ENCODE measurements around the gene NTN1. TPM values are rescaled to one million over a fixed set of nuclear protein-coding genes. Genes with fewer than 3 reads are reported as not detected.

The NTN1 gene
- total and polyA plus RNA-seq, 7 experiments from 2014 or later: 0.07 to 0.12 (median 0.11) TPM; not detected in 4

DNA sequence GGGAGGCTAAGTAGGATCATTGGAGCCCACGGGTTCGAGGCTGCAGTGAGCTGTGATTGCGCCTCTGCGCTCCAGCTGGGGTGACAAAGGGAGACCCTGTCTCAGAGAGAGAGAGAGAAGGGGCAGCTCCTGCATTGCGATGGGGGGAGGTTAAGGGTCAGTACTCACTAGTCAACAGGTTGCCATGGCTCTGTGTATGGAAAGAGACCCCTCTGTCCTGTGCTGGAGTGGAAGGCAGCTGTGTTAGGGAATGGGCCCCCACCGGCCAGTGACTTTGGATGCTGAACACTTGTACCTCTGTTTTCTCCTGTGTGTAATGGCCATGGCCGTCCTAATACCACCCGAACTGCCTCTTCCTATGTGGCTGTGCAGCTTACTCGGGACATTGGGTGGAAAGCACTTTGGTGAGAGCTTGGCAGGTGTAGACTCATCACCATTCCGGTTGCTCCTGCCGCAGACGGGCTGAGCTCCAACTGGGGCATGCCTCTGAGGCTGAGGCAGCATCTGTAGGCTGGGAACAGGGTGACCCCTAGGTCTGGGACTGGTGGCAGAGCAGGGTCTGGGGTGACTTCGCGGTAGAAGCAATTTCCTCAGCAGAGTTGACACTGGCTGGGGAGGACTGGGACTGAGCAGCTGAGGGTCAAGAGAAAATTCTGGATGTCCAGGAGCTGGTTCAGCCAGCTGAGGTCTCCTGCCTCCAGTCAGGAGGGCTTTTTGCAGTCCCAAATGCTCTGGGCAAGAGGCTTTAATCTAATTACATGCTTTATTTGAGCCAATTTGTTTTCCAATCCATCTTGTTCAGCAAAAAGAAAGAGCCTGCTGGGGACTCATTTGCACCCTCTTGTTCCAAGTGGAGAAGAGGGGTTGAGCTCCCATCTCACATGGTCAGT lies 184.5 kb downstream of the NTN1 start:
- Mint-ChIP-seq H3K9me3 (no peaks in the 10 kb centered on the region), H3K4me3 (no peak overlapping the region), H3K4me1 (peaks cover 0 to 10% (median 6%) of the 10 kb centered on the region in 7 donors), H3K36me3 (no peaks in the 10 kb centered on the region), H3K27me3 (peaks cover 0 to 7% (median 0%) of the 10 kb centered on the region in 5 donors), H3K27ac (no peak overlapping the region)
- Histone ChIP-seq H3K27ac (ENCODE audit: low read depth, low read length) (no peak overlapping the region), H3K36me3 (ENCODE audit: control insufficient read depth in 2 of 3, insufficient read depth in 3 of 3, low read length in 3 of 3) (no peaks in the 10 kb centered on the region), H3K9me3 (ENCODE audit: control insufficient read depth in 2 of 3, low read length in 3 of 3) (no peaks in the 10 kb centered on the region), H3K4me1 (ENCODE audit: control insufficient read depth in 2 of 2, insufficient read depth in 2 of 2, low read length in 2 of 2) (no peaks in the 10 kb centered on the region), H3K27me3 (ENCODE audit: control insufficient read depth in 2 of 2, insufficient read depth in 2 of 2, low read length in 2 of 2) (no peaks in the 10 kb centered on the region), H3K4me3 (ENCODE audit: low read length) (no peak overlapping the region)
- DNase-seq: no peak
- no peak for ATAC-seq
- ChIA-PET CTCF (no interaction called here), POLR2A (no interaction called here)
- intact Hi-C loops (cut with micrococcal nuclease): no loop called here

DNA sequence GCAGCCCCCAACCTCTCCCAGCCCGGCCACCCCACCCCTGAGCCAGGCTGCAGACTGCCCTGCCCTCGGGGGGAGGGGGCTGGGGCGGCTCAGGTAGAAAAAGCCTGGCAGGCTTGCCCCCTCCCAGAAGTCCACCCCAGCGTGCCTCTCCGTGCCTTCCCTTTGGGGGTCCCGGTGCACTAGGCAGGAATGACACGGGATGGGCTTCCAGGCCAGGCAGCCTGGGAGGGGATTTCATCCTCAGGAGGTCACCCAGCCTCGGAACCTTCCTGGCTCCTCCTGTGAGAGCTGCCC lies 185.0 kb downstream of the NTN1 start:
- no peaks in the 10 kb centered on the region for H3K9me3 ChIP-seq (ENCODE audit: control insufficient read depth in 2 of 3, low read length in 3 of 3)
- DNase-seq (no peak), ATAC-seq (no peak)
- H3K27ac Mint-ChIP-seq: no peak overlapping the region
- CTCF ChIA-PET: no interaction called here
- POLR2A ChIA-PET: no interaction called here
- no peaks in the 10 kb centered on the region for H3K9me3 Mint-ChIP-seq
- no peaks in the 10 kb centered on the region for H3K36me3 Mint-ChIP-seq
- intact Hi-C loops (cut with micrococcal nuclease): no loop called here
- H3K27ac ChIP-seq (ENCODE audit: low read depth, low read length): no peak overlapping the region
- H3K27me3 ChIP-seq (ENCODE audit: control insufficient read depth in 2 of 2, insufficient read depth in 2 of 2, low read length in 2 of 2): no peaks in the 10 kb centered on the region
- H3K27me3 Mint-ChIP-seq: peaks cover 0 to 7% (median 0%) of the 10 kb centered on the region in 5 donors
- no peak overlapping the region for H3K4me3 ChIP-seq (ENCODE audit: low read length)
- H3K4me3 Mint-ChIP-seq: no peak overlapping the region
- no peaks in the 10 kb centered on the region for H3K4me1 ChIP-seq (ENCODE audit: control insufficient read depth in 2 of 2, insufficient read depth in 2 of 2, low read length in 2 of 2)
- H3K36me3 ChIP-seq (ENCODE audit: control insufficient read depth in 2 of 3, insufficient read depth in 3 of 3, low read length in 3 of 3): no peaks in the 10 kb centered on the region
- peaks cover 0 to 14% (median 6%) of the 10 kb centered on the region in 7 donors for H3K4me1 Mint-ChIP-seq

DNA sequence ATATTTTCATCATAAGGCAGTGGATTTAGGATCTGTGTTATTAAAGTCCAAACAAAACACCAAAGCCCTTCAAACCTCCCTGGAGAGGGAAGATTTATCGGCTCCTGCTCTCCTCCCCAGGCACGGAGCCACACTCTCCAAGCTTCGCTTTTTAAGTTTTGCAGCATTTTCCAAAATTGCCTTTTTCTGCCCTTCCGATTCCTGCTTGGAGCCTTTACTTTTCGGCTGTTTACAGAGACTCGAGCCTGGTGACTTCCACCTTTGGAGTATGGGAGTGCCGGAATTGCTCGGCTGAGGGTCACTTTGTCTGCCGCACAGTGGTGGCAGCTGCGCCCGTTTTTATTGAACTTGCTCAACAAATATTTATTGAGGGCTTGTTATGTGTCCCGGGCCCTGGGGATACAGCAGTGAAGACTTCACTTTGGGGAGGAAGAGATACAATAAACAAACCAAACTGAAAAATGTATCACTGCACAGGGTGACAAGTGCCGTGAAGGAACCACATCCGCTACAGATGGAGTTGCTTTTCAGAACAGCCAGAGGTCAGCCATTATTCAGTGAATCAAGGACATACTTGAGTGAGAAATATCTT lies 185.5 kb downstream of the NTN1 start:
- H3K4me1 ChIP-seq (ENCODE audit: control insufficient read depth in 2 of 2, insufficient read depth in 2 of 2, low read length in 2 of 2): no peaks in the 10 kb centered on the region
- no peaks in the 10 kb centered on the region for H3K36me3 ChIP-seq (ENCODE audit: control insufficient read depth in 2 of 3, insufficient read depth in 3 of 3, low read length in 3 of 3)
- no peaks in the 10 kb centered on the region for H3K9me3 ChIP-seq (ENCODE audit: control insufficient read depth in 2 of 3, low read length in 3 of 3)
- Mint-ChIP-seq H3K27me3 (peaks cover 0 to 4% (median 0%) of the 10 kb centered on the region in 5 donors), H3K4me3 (no peak overlapping the region), H3K9me3 (no peaks in the 10 kb centered on the region), H3K36me3 (no peaks in the 10 kb centered on the region), H3K27ac (no peak overlapping the region), H3K4me1 (peaks cover 0 to 19% (median 6%) of the 10 kb centered on the region in 7 donors)
- ATAC-seq (no peak), DNase-seq (no peak)
- ChIA-PET CTCF (no interaction called here), POLR2A (no interaction called here)
- no peak overlapping the region for H3K27ac ChIP-seq (ENCODE audit: low read depth, low read length)
- intact Hi-C loops (cut with micrococcal nuclease): no loop called here
- no peak overlapping the region for H3K4me3 ChIP-seq (ENCODE audit: low read length)
- no peaks in the 10 kb centered on the region for H3K27me3 ChIP-seq (ENCODE audit: control insufficient read depth in 2 of 2, insufficient read depth in 2 of 2, low read length in 2 of 2)

DNA sequence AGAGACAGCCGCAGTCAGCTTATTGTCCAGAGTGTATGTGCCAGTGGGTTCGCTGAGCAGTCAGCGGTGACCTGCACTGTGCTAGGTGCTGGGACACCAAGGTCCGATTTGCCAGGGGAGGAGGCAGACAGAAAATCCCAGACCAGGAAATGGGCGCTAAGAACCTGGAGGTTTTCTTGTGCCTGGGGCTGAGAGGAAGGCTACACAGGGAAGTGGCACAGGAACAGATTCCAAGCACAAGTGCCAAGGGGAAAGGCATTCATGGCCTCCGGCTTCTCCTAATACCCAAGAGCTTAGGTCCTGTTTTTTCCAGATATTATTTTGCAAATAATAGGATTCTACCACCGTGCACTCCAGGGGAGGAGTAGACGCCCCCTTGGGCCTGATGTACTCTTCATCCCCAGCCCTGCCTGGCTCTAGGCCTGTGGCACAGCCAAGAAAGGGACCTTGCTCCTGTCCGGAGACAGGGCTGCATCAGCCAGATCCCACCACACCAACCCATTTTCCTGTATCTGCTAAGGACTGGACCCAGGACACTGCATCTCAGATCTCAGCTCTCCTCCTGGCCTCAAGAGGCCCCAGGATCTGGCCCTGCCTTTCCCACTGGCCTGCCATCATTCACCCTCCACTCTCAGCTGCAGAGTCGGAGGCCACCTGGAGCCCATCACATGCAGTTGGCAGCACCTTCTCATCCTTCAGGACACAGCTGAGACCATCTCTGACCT lies 187.2 kb downstream of the NTN1 start:
- ChIA-PET CTCF (no interaction called here), POLR2A (no interaction called here)
- Mint-ChIP-seq H3K36me3 (no peaks in the 10 kb centered on the region), H3K27ac (no peak overlapping the region), H3K4me3 (no peak overlapping the region), H3K4me1 (peaks cover 0 to 20% (median 6%) of the 10 kb centered on the region in 7 donors), H3K9me3 (no peaks in the 10 kb centered on the region), H3K27me3 (peaks cover 0 to 2% (median 0%) of the 10 kb centered on the region in 5 donors)
- intact Hi-C loops (cut with micrococcal nuclease): no loop called here
- H3K4me3 ChIP-seq (ENCODE audit: low read length): no peak overlapping the region
- DNase-seq (no peak), ATAC-seq (no peak)
- no peak overlapping the region for H3K27ac ChIP-seq (ENCODE audit: low read depth, low read length)
- no peaks in the 10 kb centered on the region for H3K9me3 ChIP-seq (ENCODE audit: control insufficient read depth in 2 of 3, low read length in 3 of 3)
- no peaks in the 10 kb centered on the region for H3K27me3 ChIP-seq (ENCODE audit: control insufficient read depth in 2 of 2, insufficient read depth in 2 of 2, low read length in 2 of 2)
- H3K4me1 ChIP-seq (ENCODE audit: control insufficient read depth in 2 of 2, insufficient read depth in 2 of 2, low read length in 2 of 2): no peaks in the 10 kb centered on the region
- H3K36me3 ChIP-seq (ENCODE audit: control insufficient read depth in 2 of 3, insufficient read depth in 3 of 3, low read length in 3 of 3): no peaks in the 10 kb centered on the region

DNA sequence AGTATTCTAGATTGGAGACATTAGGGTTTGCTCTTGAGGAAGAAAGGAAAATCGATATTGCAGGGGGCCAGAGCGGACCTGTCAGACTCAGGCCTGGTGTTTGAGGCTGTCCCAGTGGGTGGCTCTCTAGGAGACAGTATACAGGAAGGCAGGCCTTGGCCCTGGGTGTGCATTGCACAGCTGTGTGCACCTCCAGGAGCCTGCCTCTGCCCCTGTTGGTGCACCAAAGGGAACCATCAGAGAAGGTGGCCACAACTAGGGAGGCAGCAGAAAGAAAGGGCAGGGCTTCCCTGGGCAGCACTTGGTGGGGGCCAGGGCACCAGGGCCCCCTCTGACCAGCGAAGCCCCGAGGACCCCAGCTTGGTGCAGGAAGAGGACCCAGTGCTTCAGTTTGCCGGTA lies 188.0 kb downstream of the NTN1 start:
- no peak for DNase-seq
- Mint-ChIP-seq H3K36me3 (no peaks in the 10 kb centered on the region), H3K27ac (no peak overlapping the region), H3K9me3 (peaks cover 0 to 2% (median 0%) of the 10 kb centered on the region in 11 donors), H3K4me1 (peaks cover 0 to 13% (median 0%) of the 10 kb centered on the region in 7 donors), H3K4me3 (no peak overlapping the region), H3K27me3 (peaks cover 0 to 2% (median 0%) of the 10 kb centered on the region in 5 donors)
- ATAC-seq: no peak
- Histone ChIP-seq H3K9me3 (ENCODE audit: control insufficient read depth in 2 of 3, low read length in 3 of 3) (no peaks in the 10 kb centered on the region), H3K36me3 (ENCODE audit: control insufficient read depth in 2 of 3, insufficient read depth in 3 of 3, low read length in 3 of 3) (no peaks in the 10 kb centered on the region), H3K4me1 (ENCODE audit: control insufficient read depth in 2 of 2, insufficient read depth in 2 of 2, low read length in 2 of 2) (no peaks in the 10 kb centered on the region), H3K27me3 (ENCODE audit: control insufficient read depth in 2 of 2, insufficient read depth in 2 of 2, low read length in 2 of 2) (no peaks in the 10 kb centered on the region), H3K4me3 (ENCODE audit: low read length) (no peak overlapping the region), H3K27ac (ENCODE audit: low read depth, low read length) (no peak overlapping the region)
- ChIA-PET CTCF (no interaction called here), POLR2A (no interaction called here)
- intact Hi-C loops (cut with micrococcal nuclease): no loop called here

DNA sequence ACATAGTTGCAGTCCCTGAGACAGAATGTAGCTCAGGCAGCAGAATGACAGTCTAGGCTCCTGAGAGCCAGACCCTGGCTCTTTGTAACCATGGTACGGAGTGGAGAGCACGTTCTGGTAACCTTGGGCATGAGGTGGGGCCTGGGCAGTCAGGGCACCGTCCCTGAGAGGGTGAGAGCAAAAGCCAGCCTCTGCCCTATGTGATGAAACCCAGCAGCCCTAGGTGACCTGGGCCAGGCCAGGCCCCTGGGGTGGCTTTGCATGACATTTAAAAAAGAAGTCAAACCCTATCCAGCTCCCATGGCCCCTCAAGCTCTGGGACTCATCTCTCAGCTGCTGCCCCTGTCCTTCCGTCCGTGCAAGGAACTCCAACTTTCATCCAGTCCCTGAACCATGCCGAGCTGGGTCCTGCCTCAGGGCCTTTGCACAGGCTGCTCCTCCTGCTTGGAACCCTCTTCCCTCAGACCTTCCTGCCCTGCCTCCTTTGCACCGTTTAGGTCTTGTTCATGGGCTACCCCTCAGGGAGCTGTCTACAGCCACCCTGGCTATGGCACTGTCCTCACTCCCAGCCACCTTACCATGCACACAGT lies 188.6 kb downstream of the NTN1 start:
- POLR2A ChIA-PET: no interaction called here
- Mint-ChIP-seq H3K27ac (no peak overlapping the region), H3K9me3 (peaks cover 0 to 5% (median under 1%) of the 10 kb centered on the region in 11 donors), H3K36me3 (peaks cover 0 to under 1% (median 0%) of the 10 kb centered on the region in 5 donors), H3K4me3 (no peak overlapping the region), H3K4me1 (peaks cover 0 to 11% (median 0%) of the 10 kb centered on the region in 7 donors), H3K27me3 (peaks cover 0 to 2% (median 0%) of the 10 kb centered on the region in 5 donors)
- ATAC-seq (no peak), DNase-seq (no peak)
- Histone ChIP-seq H3K36me3 (ENCODE audit: control insufficient read depth in 2 of 3, insufficient read depth in 3 of 3, low read length in 3 of 3) (no peaks in the 10 kb centered on the region), H3K4me3 (ENCODE audit: low read length) (no peak overlapping the region), H3K4me1 (ENCODE audit: control insufficient read depth in 2 of 2, insufficient read depth in 2 of 2, low read length in 2 of 2) (no peaks in the 10 kb centered on the region), H3K9me3 (ENCODE audit: control insufficient read depth in 2 of 3, low read length in 3 of 3) (no peaks in the 10 kb centered on the region), H3K27ac (ENCODE audit: low read depth, low read length) (no peak overlapping the region), H3K27me3 (ENCODE audit: control insufficient read depth in 2 of 2, insufficient read depth in 2 of 2, low read length in 2 of 2) (no peaks in the 10 kb centered on the region)
- intact Hi-C loops (cut with micrococcal nuclease): no loop called here
- CTCF ChIA-PET: no interaction called here

Data from naive thymus-derived CD4-positive, alpha-beta T cell (primary cell).